T-helper 9 cell (primary cell): Measurements from ENCODE around the gene LZTS2.
"Not testable (repeated sequence)": the region's sequence is repeated elsewhere in the genome, so short reads cannot be mapped to it uniquely, and the experiment has no call there.

Experiments used
- DNase-seq: peaks from one replicate; pipeline ENCODE4 v3.0.0-alpha.2; 2020
- total RNA-seq, 2 donors: gene quantifications; one replicate each; lab custom pipeline; 2026; lab: John Stamatoyannopoulos, UW

The LZTS2 gene
- total RNA-seq = 17.9 to 39.7 reads per million in 2 donors

GRCh38 chr10:100999742-101000126, at the start of gene LZTS2:
Gene LZTS2 (plus strand): TSS chr10:100999808. CDS start chr10:101002539, 2,731 bp downstream.
- DNase-seq = no peak

DNA sequence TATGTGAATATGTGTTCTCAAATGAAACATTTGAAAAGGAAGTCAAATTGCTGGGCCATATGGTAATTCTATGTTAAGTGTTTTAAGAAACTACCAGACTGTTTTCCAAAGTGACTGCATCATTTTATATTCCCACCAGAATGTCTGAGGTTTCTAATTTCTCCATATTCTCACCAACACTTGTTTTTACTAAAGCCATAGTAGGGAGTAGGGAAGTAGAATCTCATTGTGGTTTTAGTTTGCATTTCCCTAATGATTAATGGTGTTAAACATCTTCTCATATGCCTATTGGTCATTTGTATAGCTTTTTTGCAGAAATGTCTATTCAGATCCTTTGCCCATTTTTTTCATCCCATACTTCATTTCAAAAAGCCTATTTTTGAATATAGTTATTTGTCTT, 39.4 kb upstream of the LZTS2 start:
- DNase-seq = no peak

DNA sequence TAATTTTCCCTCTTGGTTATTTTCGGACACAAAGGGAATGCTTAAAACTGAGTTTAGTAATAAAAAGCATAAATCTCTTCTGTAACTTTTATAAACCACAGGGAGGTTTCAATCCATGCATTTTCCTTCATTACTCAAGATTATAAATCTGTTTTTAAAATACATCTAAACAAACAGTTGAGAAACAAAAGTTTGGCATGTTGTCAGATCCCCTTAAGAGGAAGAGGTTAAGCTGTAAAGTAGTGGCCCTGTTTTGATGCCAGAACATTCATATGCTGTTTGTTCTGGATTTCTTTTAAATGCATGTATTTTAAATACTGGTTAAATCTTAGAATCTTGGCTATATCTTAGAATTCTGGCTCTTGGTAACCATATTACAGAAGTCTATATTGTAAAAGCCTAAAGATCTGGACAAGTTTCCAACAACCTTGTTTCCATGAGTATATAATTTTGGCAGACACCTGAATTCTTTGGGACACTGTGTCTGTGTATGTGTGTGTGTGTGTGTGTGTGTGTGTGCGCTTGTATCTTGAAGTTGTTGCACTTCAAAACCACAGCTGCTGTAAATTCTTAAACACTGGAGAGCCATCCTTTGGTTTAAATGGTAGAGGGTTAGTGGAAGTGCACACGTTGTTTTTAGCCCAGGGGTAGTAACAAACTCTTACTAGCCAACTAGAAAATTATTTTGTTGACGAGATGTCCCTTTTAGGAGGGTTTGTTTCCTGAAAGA, 37.1 kb upstream of the LZTS2 start:
- no peak for DNase-seq

DNA sequence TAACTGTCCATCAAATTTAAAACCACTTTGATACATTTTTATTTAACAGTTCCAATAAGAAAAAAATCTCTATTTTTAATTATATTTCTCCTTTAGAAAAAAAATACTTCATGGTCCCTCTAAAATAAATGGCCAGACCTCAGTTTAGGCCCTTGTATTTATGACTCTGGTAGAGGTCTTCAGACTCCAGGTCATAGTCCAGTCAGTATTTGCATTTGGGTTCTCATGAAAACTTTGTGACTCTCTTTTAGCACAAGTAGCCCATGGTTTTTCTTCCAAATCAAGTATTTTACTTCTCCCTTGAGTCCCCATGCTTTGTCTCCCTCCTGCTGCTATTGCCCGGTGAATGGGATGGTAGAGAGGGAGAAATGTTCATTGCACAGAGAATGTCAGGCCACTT, 35.8 kb upstream of the LZTS2 start:
- DNase-seq = no peak

DNA sequence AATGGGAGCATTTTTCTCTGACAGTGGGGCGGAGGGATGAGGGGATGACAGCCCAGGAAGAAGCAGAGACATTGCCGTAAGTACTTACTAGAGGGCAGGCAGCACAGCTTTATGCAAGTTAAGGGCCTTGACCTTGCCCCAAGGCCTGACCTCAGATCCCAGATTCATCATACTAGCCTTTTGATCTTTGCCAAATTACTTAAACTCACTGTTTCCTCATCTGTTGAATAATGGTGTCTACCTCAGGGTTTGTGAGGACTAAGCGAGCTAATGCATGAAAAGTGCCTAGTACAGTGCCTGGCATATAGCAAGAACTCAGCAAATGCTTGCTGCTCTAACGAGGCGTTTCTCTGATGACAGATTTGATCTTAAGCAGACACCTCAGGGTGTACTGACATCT, 33.8 kb upstream of the LZTS2 start:
- no peak for DNase-seq

- DNase-seq = no peak
Observed at GRCh38 chr10:100966887-100967286, 32.7 kb upstream of the LZTS2 start.

GRCh38 chr10:100967332-100967731, 32.3 kb upstream of the LZTS2 start:
- no peak for DNase-seq

DNA sequence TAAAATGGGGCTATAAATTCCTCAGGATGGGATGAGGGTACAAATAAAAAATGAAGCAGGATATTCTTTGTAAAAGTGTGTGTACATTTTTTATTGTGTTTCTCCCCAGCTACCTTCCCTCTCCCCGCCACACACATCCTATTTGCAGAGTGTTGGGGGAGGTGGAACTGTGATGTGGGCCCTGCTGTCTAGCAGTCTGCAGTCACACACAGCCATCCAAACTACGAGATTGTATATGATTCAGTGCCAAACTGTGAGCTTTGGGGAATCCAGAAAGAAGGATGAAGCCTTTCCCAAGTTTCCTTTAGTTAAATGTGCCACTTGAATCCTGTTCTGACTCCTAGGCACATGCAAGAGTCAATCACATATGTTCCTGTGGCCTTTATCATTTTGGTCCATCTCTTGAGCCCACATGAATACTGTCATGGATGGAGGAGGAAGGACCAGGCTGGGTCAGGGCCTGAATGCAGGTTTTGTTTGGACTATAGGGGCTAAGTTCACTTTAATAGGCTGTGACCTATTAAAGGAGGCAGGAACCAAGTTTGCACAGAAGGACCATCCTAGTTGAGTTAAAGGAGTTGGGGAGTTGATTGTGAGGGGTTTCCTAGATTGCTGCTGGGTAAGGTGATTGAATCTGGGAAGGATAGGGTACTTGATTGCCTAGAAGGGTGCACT, 31.4 kb upstream of the LZTS2 start:
- DNase-seq = no peak

DNA sequence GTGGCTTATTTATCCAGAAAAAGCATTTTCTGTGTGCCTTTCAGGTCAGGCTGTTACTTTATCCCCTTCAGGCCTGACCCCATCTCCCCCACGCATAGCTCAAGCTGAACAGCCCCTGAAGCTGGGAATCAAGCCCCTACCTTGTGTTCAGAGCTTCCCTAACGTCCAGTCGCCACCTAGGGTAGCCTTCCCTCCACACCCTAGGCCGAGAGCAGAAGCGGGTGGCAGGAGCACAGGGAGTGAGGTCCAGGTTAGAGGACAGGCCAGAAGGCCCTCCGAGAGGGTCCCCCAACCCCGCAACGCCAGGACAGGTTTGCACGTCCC, 30.8 kb upstream of the LZTS2 start:
- DNase-seq = no peak

- peak; percentile 35 for DNase-seq
Observed at GRCh38 chr10:100969187-100970075, 30.2 kb upstream of the LZTS2 start, which contains the start of gene SEMA4G. Gene SEMA4G (plus strand): TSS chr10:100969504. CDS start chr10:100972913, 3,409 bp downstream.

DNA sequence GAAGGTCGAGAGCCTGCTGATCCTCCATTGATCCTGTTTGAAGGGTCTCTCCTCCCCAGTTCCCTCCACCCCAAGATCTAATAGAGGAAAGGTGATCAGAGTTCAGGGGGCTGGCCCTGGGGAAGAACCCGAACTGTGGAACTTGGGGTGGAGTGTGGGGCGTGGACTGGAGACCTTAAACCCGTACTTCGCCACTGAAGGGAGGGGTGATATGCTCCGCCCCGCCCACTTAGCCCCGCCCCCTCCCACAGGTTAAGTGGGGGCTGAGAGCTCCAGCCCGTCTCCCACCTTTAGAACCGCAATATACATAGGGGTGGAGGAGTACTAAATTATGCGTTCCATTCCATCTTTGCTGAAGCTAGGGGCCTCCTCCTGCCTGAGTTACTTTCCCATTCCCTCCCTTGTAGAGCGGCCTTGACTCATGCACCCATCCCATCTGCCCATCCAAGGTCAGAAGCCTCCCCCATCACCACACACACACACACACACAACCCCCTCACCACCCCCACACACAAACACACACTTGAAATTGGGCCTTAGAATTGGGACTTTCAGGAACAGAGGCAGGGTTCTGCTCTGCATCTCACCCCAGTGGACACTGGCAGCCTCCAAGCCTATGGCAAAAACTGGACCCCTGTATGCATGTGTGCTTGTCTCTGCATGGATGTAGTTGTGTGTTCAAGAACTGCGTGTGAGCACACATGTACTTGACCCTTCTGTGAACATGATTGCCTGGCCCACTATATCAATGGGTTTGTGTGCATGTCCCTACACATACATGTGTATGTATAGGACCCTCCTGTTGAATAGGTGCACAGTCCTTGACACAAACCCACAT, 29.3 kb upstream of the LZTS2 start:
- peak; percentile 25 for DNase-seq

DNA sequence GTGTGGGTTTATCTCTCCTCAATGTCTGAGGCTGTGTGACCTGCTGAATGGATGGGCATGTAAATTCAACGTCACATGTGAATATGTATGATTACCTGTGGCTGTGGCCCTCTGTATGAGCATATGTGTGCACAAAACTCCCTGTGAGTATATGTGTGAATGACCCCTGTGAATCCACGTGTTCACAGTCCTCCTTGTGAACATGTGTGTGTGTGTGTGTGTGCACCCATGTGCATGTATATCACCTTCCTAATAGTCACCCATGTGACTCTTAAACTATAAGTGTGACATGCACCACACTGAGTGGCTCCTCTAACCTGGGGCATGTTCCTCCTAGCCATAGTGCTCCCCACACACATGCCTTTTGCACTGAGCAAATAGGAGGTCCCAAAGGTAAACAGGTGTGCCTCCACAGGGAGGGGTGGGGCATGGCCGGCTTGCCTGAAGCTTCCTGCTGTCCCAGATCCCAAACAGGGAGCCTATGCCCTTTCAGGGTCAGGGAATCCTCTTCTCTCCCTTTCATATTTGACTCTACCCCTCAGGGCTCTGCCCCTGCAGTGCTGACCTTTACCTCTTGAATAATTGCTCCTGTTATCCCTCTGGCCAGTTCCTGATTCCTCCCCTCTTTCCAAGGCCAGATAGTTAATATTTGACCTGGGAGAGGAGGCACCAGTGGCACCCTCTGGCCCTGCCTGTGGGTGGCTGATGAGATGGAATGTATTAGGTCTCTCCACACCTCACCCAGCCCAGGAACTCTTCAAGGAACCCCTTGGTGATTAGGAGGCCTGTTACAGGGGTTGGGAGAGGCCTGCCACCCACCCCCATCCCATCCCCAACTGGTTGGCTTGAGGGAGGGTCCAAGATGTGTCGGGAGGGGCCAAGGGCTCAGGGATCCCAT, 28.4 kb upstream of the LZTS2 start:
- DNase-seq = no peak

- no peak for DNase-seq
Observed at GRCh38 chr10:100972115-100972903, 27.3 kb upstream of the LZTS2 start.

GRCh38 chr10:100972904-100973535, 26.6 kb upstream of the LZTS2 start:
- DNase-seq = no peak

GRCh38 chr10:100975397-100975796, 24.2 kb upstream of the LZTS2 start:
- DNase-seq = not testable (repeated sequence)

GRCh38 chr10:100976906-100977305, 22.7 kb upstream of the LZTS2 start:
- no peak for DNase-seq

DNA sequence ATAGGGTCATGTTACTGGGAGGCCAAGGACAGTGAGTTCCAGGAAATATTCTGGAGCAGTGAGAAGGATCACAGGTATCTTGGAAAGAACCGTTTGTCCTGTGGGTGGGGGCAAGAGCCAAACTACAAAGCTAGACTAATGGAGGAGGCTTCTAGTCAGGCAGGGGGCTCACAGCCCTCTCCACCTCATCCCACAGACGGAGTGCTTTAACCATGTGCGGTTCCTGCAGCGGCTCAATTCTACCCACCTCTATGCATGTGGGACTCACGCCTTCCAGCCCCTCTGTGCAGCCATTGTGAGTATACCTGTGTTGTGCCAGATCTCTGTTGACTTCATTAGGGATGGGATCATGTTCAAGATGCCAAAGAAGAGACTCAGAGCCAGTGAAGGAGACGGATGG, 22.2 kb upstream of the LZTS2 start:
- no peak for DNase-seq

DNA sequence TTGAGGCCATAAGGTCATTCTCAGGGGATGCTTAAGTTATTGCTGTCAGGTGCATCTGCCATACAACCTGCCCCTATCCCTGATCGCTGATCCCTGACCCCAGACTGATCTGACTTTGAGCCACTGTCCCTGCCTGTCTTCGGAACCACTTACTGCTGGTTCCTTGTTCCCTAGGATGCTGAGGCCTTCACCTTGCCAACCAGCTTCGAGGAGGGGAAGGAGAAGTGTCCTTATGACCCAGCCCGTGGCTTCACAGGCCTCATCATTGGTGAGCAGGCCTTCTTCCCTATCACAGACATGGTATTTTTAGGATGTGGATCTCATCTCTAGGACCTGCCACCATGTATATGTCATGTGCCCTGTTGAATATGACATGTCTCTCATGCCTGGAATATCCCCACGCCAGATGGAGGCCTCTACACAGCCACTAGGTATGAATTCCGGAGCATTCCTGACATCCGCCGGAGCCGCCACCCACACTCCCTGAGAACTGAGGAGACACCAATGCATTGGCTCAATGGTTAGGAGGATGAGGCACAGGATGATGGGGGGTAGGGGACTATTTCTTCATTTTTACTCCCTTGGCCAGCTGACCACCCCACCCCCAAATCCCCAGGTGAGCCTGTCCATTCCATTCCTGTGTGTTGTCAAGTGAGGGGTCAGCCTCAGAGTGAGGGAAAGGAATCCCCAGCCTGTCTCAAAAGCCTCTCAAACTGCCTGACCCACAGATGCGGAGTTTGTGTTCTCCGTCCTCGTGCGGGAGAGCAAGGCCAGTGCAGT, 21.3 kb upstream of the LZTS2 start:
- no peak for DNase-seq

- DNase-seq = no peak
Observed at GRCh38 chr10:100978901-100979195, 20.8 kb upstream of the LZTS2 start.
